Measurements from ENCODE around the gene TBC1D16.
"Not testable (repeated sequence)": the region's sequence is repeated elsewhere in the genome, so short reads cannot be mapped to it uniquely, and the experiment has no call there.

TBC1D16 gene

GRCh38 chr17:79960788-79961522, 74.7 kb downstream of the TBC1D16 start:
- no peak overlapping the region for H3K27ac ChIP-seq
- TF ChIP-seq CTCF (conservative IDR thresholded peaks at IDR 0.05) (no peak), ZFX (IDR thresholded peaks at IDR 0.05) (no peak)

- TF ChIP-seq ZFX (IDR thresholded peaks at IDR 0.05) (no peak), CTCF (conservative IDR thresholded peaks at IDR 0.05) (no peak)
- H3K27ac ChIP-seq, result no peak overlapping the region
These were observed 76.6 kb downstream of the TBC1D16 start for GRCh38 chr17:79959042-79959441.

- H3K27ac ChIP-seq, result no peak overlapping the region
- TF ChIP-seq CTCF (conservative IDR thresholded peaks at IDR 0.05) (no peak), ZFX (IDR thresholded peaks at IDR 0.05) (no peak)
These were observed 78.8 kb downstream of the TBC1D16 start for GRCh38 chr17:79956853-79957252.

GRCh38 chr17:79956441-79956735, 79.3 kb downstream of the TBC1D16 start:
- H3K27ac ChIP-seq, result not testable (repeated sequence)

DNA sequence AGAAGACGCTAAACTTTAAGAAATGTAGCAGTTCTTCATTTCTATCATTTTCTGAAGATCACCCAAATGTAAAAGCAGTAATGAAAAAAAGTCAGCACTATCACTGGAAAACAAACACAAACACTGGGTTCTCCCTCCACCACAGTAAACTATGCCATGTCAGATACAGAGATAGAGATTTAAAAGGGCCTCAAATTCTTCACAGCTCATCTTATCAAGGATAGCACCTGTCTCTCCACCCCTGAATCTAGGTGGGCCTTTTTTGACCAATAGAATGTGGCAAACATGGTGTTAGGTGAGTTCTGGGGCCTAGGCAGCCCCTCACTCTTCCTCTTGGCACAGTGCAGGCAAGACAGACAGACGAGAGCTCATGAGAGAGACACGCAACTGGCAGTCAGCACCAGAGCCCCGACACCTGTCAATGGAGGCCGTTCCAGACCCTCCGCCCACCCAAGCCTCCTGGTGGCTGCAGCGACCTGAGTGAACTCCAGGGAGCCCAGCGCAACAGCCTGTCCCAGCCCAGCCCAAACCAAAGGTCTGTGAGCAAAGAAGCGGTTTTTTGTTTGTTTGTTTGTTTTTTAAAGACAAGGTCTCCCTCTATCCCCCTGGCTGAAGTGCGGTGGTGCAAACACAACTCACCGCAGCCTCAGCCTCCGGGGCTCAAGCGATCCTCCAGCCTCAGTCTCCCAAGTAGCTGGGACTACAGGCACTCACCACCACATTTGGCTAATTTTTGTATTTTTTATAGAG, 79.8 kb downstream of the TBC1D16 start:
- TF ChIP-seq ZFX (IDR thresholded peaks at IDR 0.05) (no peak), CTCF (conservative IDR thresholded peaks at IDR 0.05) (no peak)
- H3K27ac ChIP-seq, result no peak overlapping the region

- TF ChIP-seq CTCF (conservative IDR thresholded peaks at IDR 0.05) (no peak), ZFX (IDR thresholded peaks at IDR 0.05) (no peak)
- no peak overlapping the region for H3K27ac ChIP-seq
These were observed 80.5 kb downstream of the TBC1D16 start for GRCh38 chr17:79955167-79955549.

- no peak for TF ChIP-seq CTCF (conservative IDR thresholded peaks at IDR 0.05)
- no peak for TF ChIP-seq ZFX (IDR thresholded peaks at IDR 0.05)
- no peak overlapping the region for H3K27ac ChIP-seq
These were observed 81.1 kb downstream of the TBC1D16 start for GRCh38 chr17:79954281-79955166.

All from C4-2B (cell line).